HCT116 (cell line): ENCODE measurements around the gene MED13L.

Source experiments
- CEBPB ChIP-seq: IDR thresholded peaks from 2 replicates; pipeline ENCODE4 v1.6.1; 2012; ENCODE audit warnings: low read depth
- CTCF ChIP-seq, 3 experiments: fragments of 200-600 bp in 1 of 3; sonication (generic) in 1 of 3; IDR thresholded peaks in 2 of 3; conservative IDR thresholded peaks in 1 of 3; 2 replicates each; pipeline ENCODE4 v1.5.1; 2012 to 2017; ENCODE audit warnings: low read depth in 2 of 3, low read length in 2 of 3, antibody characterized with exemption in 1 of 3, borderline replicate concordance in 1 of 3, control low read depth in 1 of 3, mild to moderate bottlenecking in 1 of 3, mixed read lengths in 1 of 3, mixed run types in 1 of 3, moderate library complexity in 1 of 3; ENCODE audit not compliant: insufficient read depth in 1 of 3
- EZH2 ChIP-seq: fragments of 200-600 bp; sonication (generic); IDR thresholded peaks from 2 replicates; pipeline ENCODE4 v1.6.1; 2017; ENCODE audit warnings: antibody characterized with exemption, mixed run types
- FOSL1 ChIP-seq: IDR thresholded peaks from 2 replicates; pipeline ENCODE4 v1.6.1; 2012; ENCODE audit warnings: low read depth
- POLR2A ChIP-seq: IDR thresholded peaks from 2 replicates; pipeline ENCODE4 v1.7.0; 2011; ENCODE audit warnings: borderline replicate concordance; ENCODE audit not compliant: insufficient read depth, insufficient read length; ENCODE audit errors: extremely low read depth
- RAD21 ChIP-seq: IDR thresholded peaks from 2 replicates; pipeline ENCODE4 v1.6.1; 2012; ENCODE audit warnings: low read depth, mild to moderate bottlenecking
- TF ChIP-seq, protein P1 (sequence below): IDR thresholded peaks from 2 replicates; pipeline ENCODE4 v1.6.1; 2012; ENCODE audit warnings: low read depth

DNA sequence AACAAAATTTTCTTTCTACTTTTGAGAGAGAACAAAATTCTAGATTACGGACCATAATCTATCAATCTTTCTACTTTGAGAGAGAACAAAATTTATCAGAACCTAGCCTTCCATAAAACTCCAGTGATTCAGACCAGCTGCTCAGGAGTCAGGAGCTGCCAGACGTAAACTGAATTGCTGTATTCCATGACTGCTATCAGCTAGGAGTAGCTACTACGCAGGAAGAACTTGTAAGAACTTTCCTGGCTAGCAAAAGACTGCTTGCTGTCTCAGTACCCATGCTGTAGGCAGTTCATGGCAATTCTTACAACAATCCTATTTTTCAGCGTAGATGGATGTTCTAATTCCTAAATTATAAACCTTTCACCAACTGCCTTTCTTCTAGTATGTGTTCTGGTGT lies 73.3 kb downstream of the MED13L start:
- TF ChIP-seq CTCF (IDR thresholded peaks at IDR 0.05 in 2 of 3, conservative IDR thresholded peaks at IDR 0.05 in 1 of 3; ENCODE audit: borderline replicate concordance in 1 of 3, insufficient read depth in 1 of 3, low read depth in 2 of 3, low read length in 2 of 3) = no peak
- no peak for TF ChIP-seq EZH2
- no peak for TF ChIP-seq RAD21
- TF ChIP-seq, protein P1, sequence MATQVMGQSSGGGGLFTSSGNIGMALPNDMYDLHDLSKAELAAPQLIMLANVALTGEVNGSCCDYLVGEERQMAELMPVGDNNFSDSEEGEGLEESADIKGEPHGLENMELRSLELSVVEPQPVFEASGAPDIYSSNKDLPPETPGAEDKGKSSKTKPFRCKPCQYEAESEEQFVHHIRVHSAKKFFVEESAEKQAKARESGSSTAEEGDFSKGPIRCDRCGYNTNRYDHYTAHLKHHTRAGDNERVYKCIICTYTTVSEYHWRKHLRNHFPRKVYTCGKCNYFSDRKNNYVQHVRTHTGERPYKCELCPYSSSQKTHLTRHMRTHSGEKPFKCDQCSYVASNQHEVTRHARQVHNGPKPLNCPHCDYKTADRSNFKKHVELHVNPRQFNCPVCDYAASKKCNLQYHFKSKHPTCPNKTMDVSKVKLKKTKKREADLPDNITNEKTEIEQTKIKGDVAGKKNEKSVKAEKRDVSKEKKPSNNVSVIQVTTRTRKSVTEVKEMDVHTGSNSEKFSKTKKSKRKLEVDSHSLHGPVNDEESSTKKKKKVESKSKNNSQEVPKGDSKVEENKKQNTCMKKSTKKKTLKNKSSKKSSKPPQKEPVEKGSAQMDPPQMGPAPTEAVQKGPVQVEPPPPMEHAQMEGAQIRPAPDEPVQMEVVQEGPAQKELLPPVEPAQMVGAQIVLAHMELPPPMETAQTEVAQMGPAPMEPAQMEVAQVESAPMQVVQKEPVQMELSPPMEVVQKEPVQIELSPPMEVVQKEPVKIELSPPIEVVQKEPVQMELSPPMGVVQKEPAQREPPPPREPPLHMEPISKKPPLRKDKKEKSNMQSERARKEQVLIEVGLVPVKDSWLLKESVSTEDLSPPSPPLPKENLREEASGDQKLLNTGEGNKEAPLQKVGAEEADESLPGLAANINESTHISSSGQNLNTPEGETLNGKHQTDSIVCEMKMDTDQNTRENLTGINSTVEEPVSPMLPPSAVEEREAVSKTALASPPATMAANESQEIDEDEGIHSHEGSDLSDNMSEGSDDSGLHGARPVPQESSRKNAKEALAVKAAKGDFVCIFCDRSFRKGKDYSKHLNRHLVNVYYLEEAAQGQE = no peak
- TF ChIP-seq FOSL1 = no peak
- no peak for TF ChIP-seq CEBPB
- TF ChIP-seq POLR2A = no peak
